Transverse colon (tissue), 4 donors: ENCODE measurements around the gene MTNR1B. TPM values are rescaled to one million over a fixed set of nuclear protein-coding genes. Genes with fewer than 3 reads are reported as not detected.

Experiments used
- DNase-seq: peaks from one replicate; pipeline ENCODE4 v3.0.0-alpha.2; 2019
- H3K27ac ChIP-seq, 4 donors: fragments of 200-600 bp; sonication (generic); 2 replicates each; pipeline ENCODE4 v1.5.1; 2016 to 2018; ENCODE audit warnings: inconsistent platforms in 4 of 4
- H3K27me3 ChIP-seq: fragments of 200-600 bp; sonication (generic); 2 replicates; pipeline ENCODE4 v1.5.1; 2017; ENCODE audit warnings: inconsistent platforms
- H3K36me3 ChIP-seq, 4 donors: fragments of 200-600 bp; sonication (generic); 2 replicates each; pipeline ENCODE4 v1.5.1; 2017 to 2019; ENCODE audit warnings: inconsistent platforms in 4 of 4
- H3K4me1 ChIP-seq, 4 donors: fragments of 200-600 bp; sonication (generic); 2 replicates each; pipeline ENCODE4 v1.5.1; 2017 to 2020; ENCODE audit warnings: inconsistent platforms in 4 of 4
- H3K4me3 ChIP-seq, 4 donors: fragments of 200-600 bp; sonication (generic); 1 replicate in 1 of 4; 2 replicates in 3 of 4; pipeline versions ENCODE4 v1.5.1 to v1.6.1; 2017 to 2019; ENCODE audit warnings: inconsistent platforms in 4 of 4
- H3K9me3 ChIP-seq, 2 donors: fragments of 200-600 bp; sonication (generic); 2 replicates each; pipeline ENCODE4 v1.5.1; 2017 to 2019; ENCODE audit warnings: inconsistent platforms in 2 of 2
- EP300 ChIP-seq: sonication (generic); formaldehyde crosslinking; IDR thresholded peaks from one replicate; pipeline ENCODE4 v1.6.1; 2017; ENCODE audit warnings: antibody characterized with exemption, low read depth
- POLR2A ChIP-seq: fragments of 450-650 bp; IDR thresholded peaks from one replicate; pipeline ENCODE4 v1.6.1; 2016; ENCODE audit warnings: antibody characterized with exemption, mild to moderate bottlenecking, moderate library complexity
- POLR2AphosphoS5 ChIP-seq, 3 donors: sonication (generic); formaldehyde crosslinking; IDR thresholded peaks; one replicate each; pipeline ENCODE4 v1.6.1; 2016; ENCODE audit warnings: antibody characterized with exemption in 3 of 3
- whole genome bisulfite sequencing, 2 donors: methylation state at CpG; one replicate each; pipeline ENCODE4 v1.1.5; 2018; ENCODE audit warnings: low coverage in 1 of 2; 5-methylcytosine and 5-hydroxymethylcytosine counted together
- in situ Hi-C, 4 donors: fragments of 200-750 bp; cut with MboI; loops; one replicate each; pipeline versions ENCODE4 v1.15.0 to v1.15.1; 2017; ENCODE audit warnings: low sequenced_read_pairs in 3 of 4, low pct_ligation_motif_present in 1 of 4, low pct_unique_long_range_greater_than_20kb in 1 of 4
- intact Hi-C: fragments of 100-400 bp; cut with DNase I; formaldehyde crosslinking; loops from one replicate; pipeline ENCODE4 v1.15.1; 2023; ENCODE audit warnings: low total_unique reads
- total RNA-seq, 4 donors: library from RNA; depleted of rRNA; stranded (reverse); fragments of >200 nt; gene quantifications; one replicate each; pipeline ENCODE4 v1.1.0, GENCODE V29; 2016
- TF ChIP-seq, protein P1 (sequence below), 5 experiments: fragments of 200-600 bp in 3 of 5; fragments of 450-650 bp in 2 of 5; sonication (generic) in 3 of 5; IDR thresholded peaks; 1 replicate in 2 of 5; 2 replicates in 3 of 5; pipeline ENCODE4 v1.5.1; 2016 to 2017; ENCODE audit warnings: antibody characterized with exemption in 5 of 5, inconsistent platforms in 3 of 5, mild to moderate bottlenecking in 2 of 5, moderate library complexity in 1 of 5

MTNR1B gene
- total RNA-seq, 4 donors from 2014 or later: not detected

DNA sequence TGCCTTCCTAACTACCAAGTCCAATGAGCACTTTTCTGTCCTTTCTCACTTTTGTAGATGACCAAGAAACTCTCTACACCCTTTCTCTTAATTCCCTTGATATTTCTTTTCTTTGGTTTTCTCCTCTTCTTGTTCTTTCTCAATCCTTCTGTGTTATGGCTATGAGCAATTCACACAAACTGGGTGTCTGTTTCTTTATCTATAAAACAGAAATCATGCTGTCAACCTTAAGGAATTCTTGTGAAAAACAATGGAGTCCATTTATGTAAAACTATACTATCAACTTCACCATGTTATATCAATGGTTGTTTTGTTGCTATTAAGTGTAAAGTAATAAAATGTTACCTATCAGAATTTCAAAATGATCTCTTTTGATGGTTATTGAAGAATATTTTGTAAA, 7.2 kb downstream of the MTNR1B start:
- Histone ChIP-seq H3K27me3 (peaks cover under 1% of the 10 kb centered on the region), H3K4me3 (no peak overlapping the region), H3K36me3 (no peaks in the 10 kb centered on the region), H3K4me1 (no peaks in the 10 kb centered on the region), H3K9me3 (no peaks in the 10 kb centered on the region), H3K27ac (no peak overlapping the region)
- in situ Hi-C loops (no loop called here), intact Hi-C loops (no loop called here)
- TF ChIP-seq, protein P1, sequence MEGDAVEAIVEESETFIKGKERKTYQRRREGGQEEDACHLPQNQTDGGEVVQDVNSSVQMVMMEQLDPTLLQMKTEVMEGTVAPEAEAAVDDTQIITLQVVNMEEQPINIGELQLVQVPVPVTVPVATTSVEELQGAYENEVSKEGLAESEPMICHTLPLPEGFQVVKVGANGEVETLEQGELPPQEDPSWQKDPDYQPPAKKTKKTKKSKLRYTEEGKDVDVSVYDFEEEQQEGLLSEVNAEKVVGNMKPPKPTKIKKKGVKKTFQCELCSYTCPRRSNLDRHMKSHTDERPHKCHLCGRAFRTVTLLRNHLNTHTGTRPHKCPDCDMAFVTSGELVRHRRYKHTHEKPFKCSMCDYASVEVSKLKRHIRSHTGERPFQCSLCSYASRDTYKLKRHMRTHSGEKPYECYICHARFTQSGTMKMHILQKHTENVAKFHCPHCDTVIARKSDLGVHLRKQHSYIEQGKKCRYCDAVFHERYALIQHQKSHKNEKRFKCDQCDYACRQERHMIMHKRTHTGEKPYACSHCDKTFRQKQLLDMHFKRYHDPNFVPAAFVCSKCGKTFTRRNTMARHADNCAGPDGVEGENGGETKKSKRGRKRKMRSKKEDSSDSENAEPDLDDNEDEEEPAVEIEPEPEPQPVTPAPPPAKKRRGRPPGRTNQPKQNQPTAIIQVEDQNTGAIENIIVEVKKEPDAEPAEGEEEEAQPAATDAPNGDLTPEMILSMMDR (IDR thresholded peaks at IDR 0.05): no peak
- TF ChIP-seq POLR2A (no peak), EP300 (no peak), POLR2AphosphoS5 (IDR thresholded peaks at IDR 0.05) (no peak)
- no peak for DNase-seq

DNA sequence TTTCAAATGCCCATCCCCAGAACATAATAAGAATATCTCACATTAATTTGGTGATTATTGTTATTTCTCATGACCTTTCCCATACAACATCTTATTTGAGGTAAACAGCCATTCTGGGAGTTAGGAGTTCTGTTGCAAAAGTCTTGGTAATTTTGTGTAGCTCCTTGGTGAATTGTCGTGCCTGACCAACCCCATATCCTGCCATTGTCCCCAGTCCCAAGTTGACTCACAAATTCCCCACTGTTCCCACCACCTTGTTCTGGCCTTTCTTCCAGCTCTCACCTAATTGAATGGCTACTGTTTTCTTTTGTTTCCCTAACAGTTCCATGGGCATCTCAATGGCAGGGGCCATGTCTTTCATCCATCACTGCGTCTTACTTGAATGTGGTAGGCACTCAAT, 8.0 kb downstream of the MTNR1B start:
- in situ Hi-C loops: no loop called here
- Histone ChIP-seq H3K4me1 (no peaks in the 10 kb centered on the region), H3K36me3 (no peaks in the 10 kb centered on the region), H3K4me3 (no peak overlapping the region), H3K27me3 (no peaks in the 10 kb centered on the region), H3K9me3 (no peaks in the 10 kb centered on the region), H3K27ac (no peak overlapping the region)
- WGBS, 2 donors: 63 to 66% methylated on average over 2 of the region's 2 CpGs
- intact Hi-C loops: no loop called here
- no peak for DNase-seq
- TF ChIP-seq POLR2A: no peak
- no peak for TF ChIP-seq POLR2AphosphoS5 (IDR thresholded peaks at IDR 0.05)
- TF ChIP-seq, protein P1 (IDR thresholded peaks at IDR 0.05): no peak
- no peak for TF ChIP-seq EP300

DNA sequence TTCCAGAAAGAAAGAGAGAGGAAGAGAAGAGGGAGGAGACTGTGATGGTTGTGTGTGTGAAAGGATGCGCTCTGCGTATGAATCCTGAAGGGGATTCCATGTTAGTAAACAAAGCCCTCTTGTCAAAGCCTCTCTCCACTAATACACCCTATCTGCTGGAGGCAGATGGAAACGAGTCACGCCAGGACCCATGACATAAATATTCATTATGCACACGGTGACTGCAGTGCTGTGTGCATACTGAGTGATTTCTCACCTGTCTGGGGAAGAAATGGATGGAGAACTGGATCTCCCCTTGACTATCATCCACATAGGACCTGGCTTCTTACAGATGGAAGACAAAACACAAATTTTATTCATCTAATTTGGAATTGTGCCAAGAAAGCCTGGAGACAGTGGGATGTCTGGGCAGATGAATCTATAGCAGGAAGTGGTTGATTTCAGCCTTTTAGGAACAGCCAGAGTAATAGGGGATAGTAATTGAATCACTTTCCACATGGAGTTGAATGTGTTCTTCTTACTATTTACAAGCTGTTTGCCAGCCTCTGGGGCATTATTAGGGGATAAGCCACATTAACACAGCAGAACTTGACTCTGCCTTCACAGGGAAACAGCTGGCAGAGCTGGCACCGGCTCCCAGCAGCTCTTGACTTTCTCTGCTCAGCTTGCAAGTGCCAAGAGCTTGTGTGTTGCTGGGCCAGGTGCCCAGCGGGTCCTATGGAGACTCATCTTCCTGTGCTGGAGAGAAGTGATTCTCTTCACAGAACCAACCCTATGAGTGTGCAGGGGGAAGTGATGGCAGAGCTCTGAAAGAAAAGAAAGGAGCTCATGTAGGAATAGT, 9.0 kb downstream of the MTNR1B start:
- no peak for DNase-seq
- intact Hi-C loops: no loop called here
- Histone ChIP-seq H3K36me3 (no peaks in the 10 kb centered on the region), H3K27me3 (no peaks in the 10 kb centered on the region), H3K9me3 (no peaks in the 10 kb centered on the region), H3K4me3 (no peak overlapping the region), H3K4me1 (no peaks in the 10 kb centered on the region), H3K27ac (no peak overlapping the region)
- no peak for TF ChIP-seq POLR2A
- no peak for TF ChIP-seq EP300
- TF ChIP-seq POLR2AphosphoS5 (IDR thresholded peaks at IDR 0.05): no peak
- TF ChIP-seq, protein P1 (IDR thresholded peaks at IDR 0.05): no peak
- 73% methylated on average over 7 of the region's 7 CpGs; no CpG with 5 or more reads in 1 of the 2 donors for WGBS, 2 donors
- in situ Hi-C loops: no loop called here

DNA sequence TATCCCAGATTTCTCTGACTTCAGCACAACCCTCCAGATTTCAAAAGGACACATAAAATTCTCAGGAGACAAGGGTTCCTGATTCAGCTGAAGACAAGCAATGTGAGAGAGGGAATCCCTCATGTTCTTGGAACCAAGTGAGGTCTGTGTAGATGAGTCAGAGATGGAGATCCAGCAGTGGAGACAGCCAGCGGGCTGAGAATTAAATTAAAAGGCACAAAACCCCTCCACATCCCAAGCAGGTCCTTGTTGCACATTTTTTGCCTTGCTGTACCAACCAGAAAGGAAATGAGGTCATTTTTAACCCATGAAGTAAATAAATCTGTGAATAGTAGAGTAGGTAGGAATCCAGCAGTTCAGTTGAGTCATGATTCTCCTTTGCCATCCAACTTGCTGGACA, 9.7 kb downstream of the MTNR1B start:
- H3K4me3 ChIP-seq: no peak overlapping the region
- no peak overlapping the region for H3K27ac ChIP-seq
- H3K36me3 ChIP-seq: no peaks in the 10 kb centered on the region
- TF ChIP-seq EP300 (no peak), POLR2AphosphoS5 (IDR thresholded peaks at IDR 0.05) (no peak), POLR2A (no peak)
- TF ChIP-seq, protein P1 (IDR thresholded peaks at IDR 0.05): no peak
- 89% methylated on average over 1 of the region's 1 CpG; no CpG with 5 or more reads in 1 of the 2 donors for WGBS, 2 donors
- no peaks in the 10 kb centered on the region for H3K27me3 ChIP-seq
- H3K9me3 ChIP-seq: no peaks in the 10 kb centered on the region
- in situ Hi-C loops: no loop called here
- no peak for DNase-seq
- intact Hi-C loops: no loop called here
- no peaks in the 10 kb centered on the region for H3K4me1 ChIP-seq
